Esophagus (tissue), 2 donors: ENCODE measurements around the gene ZDHHC7. TPM values are rescaled to one million over a fixed set of nuclear protein-coding genes. Genes with fewer than 3 reads are reported as not detected.
"Not testable (repeated sequence)": the region's sequence is repeated elsewhere in the genome, so short reads cannot be mapped to it uniquely, and the experiment has no call there.

ENCODE experiments used
- H3K27ac ChIP-seq, 2 donors: one replicate each; pipeline ENCODE4 v1.5.1; 2013; ENCODE audit warnings: low read depth in 2 of 2, mild to moderate bottlenecking in 2 of 2, inconsistent platforms in 1 of 2, low read length in 1 of 2, moderate library complexity in 1 of 2
- H3K27me3 ChIP-seq, 2 donors: one replicate each; pipeline ENCODE4 v1.6.1; 2013; ENCODE audit warnings: low read length in 2 of 2, control low read depth in 1 of 2, mild to moderate bottlenecking in 1 of 2; ENCODE audit not compliant: insufficient read depth in 2 of 2, control insufficient read depth in 1 of 2
- H3K36me3 ChIP-seq, 2 donors: one replicate each; pipeline ENCODE4 v1.6.1; 2013; ENCODE audit warnings: low read length in 1 of 2; ENCODE audit not compliant: control insufficient read depth in 2 of 2, insufficient read depth in 2 of 2
- H3K4me1 ChIP-seq, 2 donors: one replicate each; pipeline ENCODE4 v1.6.1; 2013; ENCODE audit warnings: low read length in 1 of 2; ENCODE audit not compliant: control insufficient read depth in 2 of 2, insufficient read depth in 2 of 2
- H3K4me3 ChIP-seq, 2 donors: one replicate each; pipeline ENCODE4 v1.5.1; 2013; ENCODE audit warnings: low read length in 2 of 2, mild to moderate bottlenecking in 2 of 2, low read depth in 1 of 2, moderate library complexity in 1 of 2
- H3K9me3 ChIP-seq, 2 donors: one replicate each; pipeline ENCODE4 v1.6.1; 2013; ENCODE audit warnings: mild to moderate bottlenecking in 2 of 2, low read depth in 1 of 2, low read length in 1 of 2, moderate library complexity in 1 of 2; ENCODE audit not compliant: control insufficient read depth in 2 of 2, insufficient read depth in 1 of 2
- WGBS, 2 donors: extraction: QIAGEN DNeasy Blood & Tissue Kit; methylation state at CpG; one replicate each; pipeline ENCODE4 v1.1.7; 2013; 5-methylcytosine and 5-hydroxymethylcytosine counted together
- polyA plus RNA-seq, 2 donors: library from polyadenylated mRNA; stranded (reverse); fragments of 200-250 nt; gene quantifications; one replicate each; pipeline ENCODE4 v1.2.3, GENCODE V29; 2013
- donor health status: healthy with polysubstance abuse.
- donor health status: Bipolar disorder and iron deficiency.

ZDHHC7 gene
- polyA plus RNA-seq, 2 donors, result 17.1 to 17.9 TPM

DNA sequence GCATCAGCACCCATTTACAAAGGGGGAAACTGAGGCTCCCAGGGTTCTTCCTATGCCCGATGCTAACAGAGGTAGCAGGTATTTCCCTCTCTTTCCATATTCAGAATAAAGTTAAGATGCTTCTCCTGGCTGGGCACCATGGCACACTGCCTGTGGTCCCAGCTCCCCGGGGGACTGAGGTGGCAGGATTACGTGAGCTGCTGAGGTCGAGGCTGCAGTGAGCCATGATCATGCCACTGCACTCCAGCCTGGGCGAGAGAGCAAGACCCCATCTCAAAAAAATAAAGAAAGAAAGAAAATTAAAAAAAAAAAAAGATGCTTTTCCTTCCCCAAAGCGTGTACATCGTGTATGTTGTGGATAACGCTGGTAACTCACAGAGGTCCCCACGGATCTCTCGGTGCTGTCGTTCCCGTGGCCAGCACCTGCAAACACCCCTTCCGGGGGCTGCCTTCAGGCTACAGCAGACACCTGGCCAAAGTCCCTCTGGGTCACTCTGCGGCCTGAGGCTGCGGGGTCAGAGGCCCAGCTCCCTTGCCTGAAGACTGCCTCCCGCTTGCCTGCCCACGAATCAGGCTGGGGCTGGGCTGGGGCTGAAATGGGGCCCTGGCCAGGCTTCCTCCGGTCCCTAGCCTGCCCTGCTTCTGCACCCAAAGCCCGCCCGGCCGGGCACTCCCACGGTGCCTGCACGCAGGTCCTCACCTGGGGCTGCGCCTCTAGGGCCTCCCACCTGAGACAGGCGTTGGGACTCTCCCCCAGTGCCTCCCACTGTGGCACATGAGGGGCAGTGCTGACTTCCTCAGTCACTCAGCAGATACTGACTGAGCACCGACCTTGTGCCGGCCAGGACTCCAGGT lies 63.1 kb downstream of the ZDHHC7 start:
- Histone ChIP-seq H3K4me3 (no peak overlapping the region), H3K36me3 (no peaks in the 10 kb centered on the region), H3K4me1 (peaks cover 0 to 2% of the 10 kb centered on the region in 2 donors), H3K9me3 (no peaks in the 10 kb centered on the region), H3K27ac (no peak overlapping the region), H3K27me3 (no peaks in the 10 kb centered on the region)
- 77 to 85% methylated on average over 27 of the region's 27 CpGs for WGBS, 2 donors

- peaks cover 0 to 2% of the 10 kb centered on the region in 2 donors for H3K4me1 ChIP-seq
- WGBS, 2 donors, result 44 to 46% methylated on average over 9 of the region's 9 CpGs
- no peaks in the 10 kb centered on the region for H3K9me3 ChIP-seq
- H3K36me3 ChIP-seq, result no peaks in the 10 kb centered on the region
- H3K27ac ChIP-seq, result no peak overlapping the region
- no peak overlapping the region for H3K4me3 ChIP-seq
- H3K27me3 ChIP-seq, result no peaks in the 10 kb centered on the region
These were observed 64.3 kb downstream of the ZDHHC7 start for GRCh38 chr16:84947022-84947421.

DNA sequence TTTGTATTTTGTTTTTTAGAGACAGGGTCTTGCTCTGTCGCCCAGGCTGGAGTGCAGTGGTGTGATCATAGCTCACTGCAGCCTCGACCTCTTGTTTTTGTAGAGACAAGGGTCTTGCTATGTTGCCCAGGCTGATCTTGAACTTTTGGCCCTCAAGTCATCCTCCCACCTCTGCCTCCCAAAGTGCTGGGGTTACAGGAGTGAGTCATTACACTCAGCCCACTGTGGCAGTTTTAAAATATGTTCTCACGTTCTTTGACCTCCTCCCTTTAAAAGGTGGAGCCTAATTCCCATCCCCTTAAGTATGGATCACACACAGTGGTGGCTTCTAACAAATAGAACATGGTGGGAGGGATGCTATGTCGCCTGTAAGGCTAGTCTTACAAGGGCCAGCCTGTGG lies 67.7 kb downstream of the ZDHHC7 start:
- WGBS, 2 donors, result 80 to 82% methylated on average over 4 of the region's 4 CpGs
- no peak overlapping the region for H3K27ac ChIP-seq
- H3K36me3 ChIP-seq, result no peaks in the 10 kb centered on the region
- H3K4me1 ChIP-seq, result no peaks in the 10 kb centered on the region
- H3K4me3 ChIP-seq, result no peak overlapping the region
- no peaks in the 10 kb centered on the region for H3K9me3 ChIP-seq
- no peaks in the 10 kb centered on the region for H3K27me3 ChIP-seq

DNA sequence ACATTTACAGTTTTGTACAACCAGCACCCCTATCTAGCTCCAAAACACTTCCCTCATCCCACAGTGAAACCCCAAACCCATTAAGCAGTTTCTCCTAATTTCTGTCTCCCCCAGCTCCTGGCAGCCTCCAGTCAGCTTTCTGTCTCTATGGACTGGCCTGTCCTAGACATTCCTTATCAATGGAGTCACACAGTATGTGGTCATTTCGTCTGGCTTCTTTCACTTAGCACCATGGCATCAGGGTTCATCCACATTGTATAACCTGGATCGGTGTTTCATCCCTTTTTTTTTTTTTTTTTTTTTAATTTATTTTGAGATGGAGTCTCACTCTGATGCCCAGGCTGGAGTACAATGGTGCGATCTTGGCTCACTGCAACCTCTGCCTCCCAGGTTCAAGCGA lies 68.5 kb downstream of the ZDHHC7 start:
- Histone ChIP-seq H3K36me3 (no peaks in the 10 kb centered on the region), H3K4me1 (no peaks in the 10 kb centered on the region), H3K27me3 (no peaks in the 10 kb centered on the region), H3K4me3 (no peak overlapping the region), H3K27ac (no peak overlapping the region), H3K9me3 (no peaks in the 10 kb centered on the region)
- WGBS, 2 donors, result 90 to 91% methylated on average over 4 of the region's 4 CpGs

- H3K4me3 ChIP-seq, result no peak overlapping the region
- H3K36me3 ChIP-seq, result no peaks in the 10 kb centered on the region
- no peaks in the 10 kb centered on the region for H3K27me3 ChIP-seq
- 84% methylated on average over 10 of the region's 10 CpGs for WGBS, 2 donors
- no peaks in the 10 kb centered on the region for H3K4me1 ChIP-seq
- no peaks in the 10 kb centered on the region for H3K9me3 ChIP-seq
- no peak overlapping the region for H3K27ac ChIP-seq
These were observed 69.4 kb downstream of the ZDHHC7 start for GRCh38 chr16:84941921-84942320.

DNA sequence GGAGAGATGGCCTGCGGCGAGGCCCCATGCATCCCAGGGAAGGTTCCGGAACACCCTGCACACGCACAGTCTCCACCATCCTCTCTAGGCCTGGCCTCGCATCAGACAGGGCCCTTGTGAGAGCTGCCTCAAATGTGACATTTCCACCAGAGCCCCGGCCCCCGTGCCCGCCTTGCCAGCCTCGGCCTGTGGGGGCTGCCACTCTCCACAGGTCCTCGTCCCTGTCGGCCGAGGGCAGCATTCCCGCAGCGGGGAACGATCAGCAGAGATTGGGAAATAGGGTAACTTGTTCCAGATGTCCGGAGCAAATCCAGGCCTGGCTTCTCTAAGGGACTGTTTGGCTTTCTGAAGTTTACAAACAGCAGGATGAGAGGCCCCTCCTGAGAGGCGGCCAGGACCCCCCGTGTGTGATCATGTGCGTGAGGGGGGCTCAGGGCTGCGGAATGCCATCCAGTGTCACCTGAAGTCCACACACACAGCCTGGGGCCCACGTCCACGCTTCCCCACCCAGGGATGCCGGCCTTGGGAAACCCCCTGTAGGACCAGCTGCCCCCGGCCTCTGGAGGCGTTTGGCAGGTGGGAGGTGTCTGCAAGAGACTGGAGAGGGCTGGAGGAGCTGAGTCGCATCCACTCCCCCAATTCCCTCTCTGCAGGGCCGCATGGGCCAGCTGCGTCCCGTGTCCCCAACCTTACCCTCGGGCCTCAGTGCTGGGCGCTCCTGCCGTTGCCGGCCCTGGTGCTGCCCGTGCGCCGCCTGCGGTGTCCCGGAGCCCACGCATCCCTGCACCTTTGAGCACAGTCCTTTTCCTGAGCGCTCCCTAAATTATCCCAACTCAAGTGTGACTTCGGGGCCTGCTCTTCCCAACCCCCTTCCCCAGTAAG lies 70.4 kb downstream of the ZDHHC7 start:
- no peaks in the 10 kb centered on the region for H3K9me3 ChIP-seq
- no peak overlapping the region for H3K4me3 ChIP-seq
- H3K27me3 ChIP-seq, result no peaks in the 10 kb centered on the region
- 78 to 84% methylated on average over 40 to 41 of the region's 41 CpGs for WGBS, 2 donors
- H3K27ac ChIP-seq, result no peak overlapping the region
- no peaks in the 10 kb centered on the region for H3K4me1 ChIP-seq
- no peaks in the 10 kb centered on the region for H3K36me3 ChIP-seq

- H3K9me3 ChIP-seq, H3K27me3 ChIP-seq, H3K27ac ChIP-seq, H3K36me3 ChIP-seq, H3K4me1 ChIP-seq, H3K4me3 ChIP-seq: not testable (repeated sequence)
- WGBS, 2 donors, result 82 to 85% methylated on average over 6 of the region's 6 CpGs
These were observed 72.7 kb downstream of the ZDHHC7 start for GRCh38 chr16:84938616-84939015.

DNA sequence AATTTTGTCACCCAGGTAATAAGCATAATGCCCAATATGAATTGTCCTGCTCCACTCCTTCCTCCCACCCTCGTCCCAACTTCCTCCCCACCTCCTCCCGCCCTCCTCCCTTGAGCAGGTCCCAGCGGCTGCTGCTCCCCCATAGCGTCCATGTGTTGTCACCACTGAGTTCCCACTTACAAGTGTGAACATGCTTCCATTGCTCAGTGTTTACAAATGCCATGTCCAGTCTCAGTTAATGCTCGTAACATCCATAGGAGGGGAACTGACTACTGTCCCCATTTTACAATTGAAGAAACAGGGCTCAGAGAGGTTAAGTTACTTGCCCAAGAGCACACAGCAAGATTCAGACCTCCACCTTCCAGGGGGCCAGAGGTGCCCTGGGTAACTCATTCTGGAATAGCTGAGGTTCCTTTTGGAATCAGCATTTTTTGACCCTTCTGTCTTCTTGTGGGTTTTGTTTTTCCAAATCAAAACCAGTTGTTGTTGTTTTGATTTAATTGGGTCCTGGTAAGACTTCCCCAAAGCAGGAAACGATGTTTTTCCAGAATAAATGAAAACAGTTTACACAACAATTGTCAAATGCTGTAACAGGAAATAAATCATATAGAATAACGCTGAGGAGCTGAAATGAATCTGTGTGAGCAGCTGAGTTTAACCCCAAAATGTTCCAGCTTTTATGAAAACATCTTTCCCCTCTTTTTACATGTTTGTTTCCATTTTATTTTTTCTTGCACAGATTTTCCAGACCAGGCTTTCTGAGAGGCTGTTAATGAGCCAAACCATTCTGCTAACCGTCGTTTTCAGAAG lies 73.9 kb downstream of the ZDHHC7 start:
- WGBS, 2 donors, result 59 to 73% methylated on average over 9 of the region's 9 CpGs
- H3K4me1 ChIP-seq, result peaks cover 0 to 2% of the 10 kb centered on the region in 2 donors
- H3K36me3 ChIP-seq, result no peaks in the 10 kb centered on the region
- no peaks in the 10 kb centered on the region for H3K9me3 ChIP-seq
- H3K27me3 ChIP-seq, result no peaks in the 10 kb centered on the region
- H3K27ac ChIP-seq, result no peak overlapping the region
- no peak overlapping the region for H3K4me3 ChIP-seq
